ENCODE measurements around the gene KCNJ1. TPM values are rescaled to one million over a fixed set of nuclear protein-coding genes. Genes with fewer than 3 reads are reported as not detected.

Gene KCNJ1
- total RNA-seq, 1 donor from 2014 or later, result not detected

- intact Hi-C loops (cut with micrococcal nuclease), result no loop called here
- Histone ChIP-seq H3K9me3 (replicated peaks) (no peaks in the 10 kb centered on the region), H3K4me1 (peaks cover 87% of the 10 kb centered on the region), H3K27me3 (ENCODE audit: low read depth) (peaks cover 14% of the 10 kb centered on the region), H3K27ac (replicated peaks) (peak overlapping the region; percentile 83), H3K4me3 (peak overlapping the region; percentile 22), H3K36me3 (no peaks in the 10 kb centered on the region)
- peak; percentile 71 for DNase-seq
- TF ChIP-seq CTCF (IDR thresholded peaks at IDR 0.05; ENCODE audit: borderline replicate concordance), result no peak
These were observed 27.6 kb upstream of the KCNJ1 start for GRCh38 chr11:128894685-128895084.

- Histone ChIP-seq H3K4me3 (peak overlapping the region; percentile 22), H3K27me3 (ENCODE audit: low read depth) (peaks cover 18% of the 10 kb centered on the region), H3K27ac (replicated peaks) (peak overlapping the region; percentile 83), H3K9me3 (replicated peaks) (no peaks in the 10 kb centered on the region), H3K4me1 (peaks cover 83% of the 10 kb centered on the region), H3K36me3 (no peaks in the 10 kb centered on the region)
- no peak for TF ChIP-seq CTCF (IDR thresholded peaks at IDR 0.05; ENCODE audit: borderline replicate concordance)
- no peak for DNase-seq
- intact Hi-C loops (cut with micrococcal nuclease), result no loop called here
These were observed 27.2 kb upstream of the KCNJ1 start for GRCh38 chr11:128894286-128894681.

GRCh38 chr11:128893578-128894285 is 26.6 kb upstream of the KCNJ1 start:
- Histone ChIP-seq H3K27ac (replicated peaks) (peak overlapping the region; percentile 83), H3K4me1 (peaks cover 78% of the 10 kb centered on the region), H3K9me3 (replicated peaks) (no peaks in the 10 kb centered on the region), H3K4me3 (peak overlapping the region; percentile 73), H3K36me3 (no peaks in the 10 kb centered on the region), H3K27me3 (ENCODE audit: low read depth) (peaks cover 23% of the 10 kb centered on the region)
- TF ChIP-seq CTCF (IDR thresholded peaks at IDR 0.05; ENCODE audit: borderline replicate concordance), result no peak
- no peak for DNase-seq
- intact Hi-C loops (cut with micrococcal nuclease), result no loop called here

GRCh38 chr11:128892866-128893565 is 25.9 kb upstream of the KCNJ1 start:
- peak overlapping the region; percentile 83 for H3K27ac ChIP-seq (replicated peaks)
- H3K4me1 ChIP-seq, result peaks cover 71% of the 10 kb centered on the region
- peaks cover 27% of the 10 kb centered on the region for H3K27me3 ChIP-seq (ENCODE audit: low read depth)
- no peaks in the 10 kb centered on the region for H3K9me3 ChIP-seq (replicated peaks)
- no peaks in the 10 kb centered on the region for H3K36me3 ChIP-seq
- TF ChIP-seq CTCF (IDR thresholded peaks at IDR 0.05; ENCODE audit: borderline replicate concordance), result no peak
- H3K4me3 ChIP-seq, result peak overlapping the region; percentile 73
- intact Hi-C loops (cut with micrococcal nuclease), result no loop called here
- no peak for DNase-seq

- Histone ChIP-seq H3K4me1 (peaks cover 65% of the 10 kb centered on the region), H3K27ac (replicated peaks) (peak overlapping the region; percentile 83), H3K27me3 (ENCODE audit: low read depth) (peaks cover 30% of the 10 kb centered on the region), H3K4me3 (peak overlapping the region; percentile 73), H3K9me3 (replicated peaks) (no peaks in the 10 kb centered on the region), H3K36me3 (no peaks in the 10 kb centered on the region)
- intact Hi-C loops (cut with micrococcal nuclease), result no loop called here
- no peak for DNase-seq
- no peak for TF ChIP-seq CTCF (IDR thresholded peaks at IDR 0.05; ENCODE audit: borderline replicate concordance)
These were observed 24.9 kb upstream of the KCNJ1 start for GRCh38 chr11:128891913-128892398.
